ENCODE data around the gene FAM83B.
"Not testable (repeated sequence)": the region's sequence is repeated elsewhere in the genome, so short reads cannot be mapped to it uniquely, and the experiment has no call there.

The FAM83B gene

GRCh38 chr6:54899442-54899841 lies 52.9 kb downstream of the FAM83B start:
- DNase-seq (ENCODE audit: low read depth) = no peak

GRCh38 chr6:54899986-54900385 lies 53.4 kb downstream of the FAM83B start:
- no peak for DNase-seq (ENCODE audit: low read depth)

GRCh38 chr6:54900666-54901065 lies 54.1 kb downstream of the FAM83B start:
- no peak for DNase-seq (ENCODE audit: low read depth)

DNA sequence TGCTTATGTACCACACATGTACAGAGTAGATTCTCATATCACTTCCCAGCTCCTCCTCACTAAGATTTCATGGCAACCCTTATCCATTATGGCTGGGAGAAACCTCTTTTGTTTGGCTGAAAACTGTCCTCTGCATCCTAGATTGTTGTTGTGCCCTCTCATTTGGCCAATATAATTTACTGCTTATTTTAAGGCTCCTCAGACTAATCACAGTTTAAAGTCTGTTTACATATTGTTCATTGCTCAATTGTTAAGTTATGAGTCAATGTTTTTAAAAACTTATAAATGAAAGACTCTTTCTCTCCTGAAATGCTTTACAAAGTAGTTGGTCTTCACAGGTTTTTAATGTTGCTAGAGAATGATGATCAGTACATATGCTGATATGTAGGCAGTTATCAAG lies 57.3 kb downstream of the FAM83B start:
- peak; percentile 6 for DNase-seq (ENCODE audit: low read depth)

DNA sequence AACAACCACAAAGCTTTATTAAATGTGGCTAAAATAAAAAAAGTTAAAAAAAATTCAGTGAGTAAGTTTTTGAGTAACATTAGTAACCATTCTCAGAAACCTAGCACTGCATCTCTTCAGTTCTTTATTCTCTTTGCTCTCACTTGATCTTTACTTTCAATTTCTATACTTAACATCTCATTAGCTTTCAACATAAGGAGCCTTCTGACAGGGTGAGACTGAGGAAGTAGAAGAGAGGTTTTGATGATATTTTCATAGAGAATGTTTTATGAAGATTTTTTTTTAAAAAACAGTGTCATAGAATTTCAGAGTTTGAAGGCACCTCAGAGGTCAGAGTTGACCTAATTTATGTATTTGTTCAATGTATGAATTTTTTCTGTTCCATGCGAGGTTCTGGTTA lies 60.8 kb downstream of the FAM83B start:
- no peak for DNase-seq (ENCODE audit: low read depth)

DNA sequence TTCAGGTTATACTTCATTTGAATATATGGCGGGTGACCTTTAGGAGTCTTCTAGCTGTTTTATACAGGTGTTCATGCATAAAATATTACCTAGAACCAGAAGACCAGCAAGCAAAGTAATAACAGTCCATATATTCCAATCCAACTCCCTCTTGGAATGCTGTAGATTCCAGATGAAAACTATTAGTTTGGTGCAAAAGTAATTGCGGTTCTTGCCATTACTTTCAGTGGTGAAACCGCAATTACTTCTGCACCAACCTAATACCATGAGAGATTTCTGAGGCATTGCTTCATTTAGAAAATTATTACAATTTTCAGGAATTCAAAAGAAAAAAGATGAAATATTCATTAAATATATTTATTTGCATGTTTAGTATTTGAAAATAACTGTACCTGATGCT lies 62.6 kb downstream of the FAM83B start:
- no peak for DNase-seq (ENCODE audit: low read depth)

GRCh38 chr6:54910431-54910884 lies 63.9 kb downstream of the FAM83B start:
- DNase-seq (ENCODE audit: low read depth) = peak; percentile 0

GRCh38 chr6:54910921-54911320 lies 64.3 kb downstream of the FAM83B start:
- peak; percentile 2 for DNase-seq (ENCODE audit: low read depth)

DNA sequence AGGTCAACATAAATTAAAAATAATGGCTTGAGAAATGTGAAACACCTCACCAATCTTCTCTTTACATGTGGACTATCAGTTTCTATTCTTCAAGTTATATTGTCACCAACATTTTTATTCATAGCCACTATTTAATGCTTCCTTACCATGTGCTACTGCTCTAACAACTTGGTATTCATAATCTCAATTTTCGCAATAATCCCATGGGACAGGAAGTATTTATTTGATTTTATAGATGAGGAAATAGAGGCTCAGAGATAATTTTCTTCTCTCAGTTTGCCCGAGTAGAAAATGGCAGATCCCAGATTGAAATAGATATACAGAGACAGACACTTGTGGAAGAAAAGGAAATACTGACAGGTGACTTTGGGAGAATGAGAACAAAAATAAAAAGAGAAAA lies 66.6 kb downstream of the FAM83B start:
- DNase-seq (ENCODE audit: low read depth) = no peak

DNA sequence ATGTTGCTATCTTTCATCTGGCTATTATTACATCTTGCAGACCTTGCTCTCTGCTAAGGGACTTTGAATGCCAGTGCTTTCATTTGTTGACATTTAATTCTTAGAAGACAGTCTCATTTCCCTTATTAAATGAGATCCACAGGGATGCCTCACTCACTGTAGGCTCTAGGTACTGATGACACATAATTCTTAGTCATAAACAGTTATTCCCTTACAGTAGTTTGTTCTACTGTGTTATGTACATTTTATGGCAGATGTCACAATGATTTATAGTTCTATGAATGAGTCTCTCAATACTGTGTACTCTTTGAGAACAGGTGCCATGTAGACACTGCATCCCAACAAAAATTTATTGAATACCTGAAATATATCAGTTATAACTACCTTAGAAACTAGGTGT lies 70.3 kb downstream of the FAM83B start:
- peak; percentile 14 for DNase-seq (ENCODE audit: low read depth)

GRCh38 chr6:54920628-54921027 lies 74.1 kb downstream of the FAM83B start:
- DNase-seq (ENCODE audit: low read depth) = peak; percentile 52

GRCh38 chr6:54921891-54922290 lies 75.3 kb downstream of the FAM83B start:
- no peak for DNase-seq (ENCODE audit: low read depth)

DNA sequence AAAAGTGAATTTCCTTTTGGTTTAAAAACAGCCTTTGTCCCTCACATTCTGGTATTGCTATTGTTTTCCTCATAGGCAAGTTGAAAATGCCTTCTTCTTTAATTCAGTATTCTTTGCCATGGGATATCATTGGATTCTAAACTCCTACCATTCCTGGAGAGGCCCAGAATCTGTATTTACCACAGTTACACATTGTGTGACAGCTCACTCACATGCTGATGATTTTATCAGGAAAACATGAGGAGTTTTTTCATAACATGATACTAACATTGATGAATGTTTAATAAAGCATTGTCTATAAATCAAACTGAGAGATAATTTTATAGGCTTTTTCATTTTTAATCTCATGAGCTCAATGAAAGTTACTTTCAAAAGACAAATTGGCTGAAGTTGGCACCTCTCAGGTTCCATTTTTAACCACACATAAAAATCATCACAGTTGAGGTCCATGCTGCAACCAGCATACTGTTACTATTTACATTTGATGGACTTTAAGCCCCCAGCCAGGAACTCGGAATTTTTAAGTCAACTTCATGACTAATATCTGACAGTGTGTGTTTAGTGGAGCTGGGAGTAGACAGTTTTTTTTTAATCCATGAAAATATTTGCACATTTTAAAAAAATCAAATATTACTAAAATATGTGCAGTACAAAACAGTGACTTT lies 82.8 kb downstream of the FAM83B start:
- no peak for DNase-seq (ENCODE audit: low read depth)

- DNase-seq (ENCODE audit: low read depth) = no peak
Measured at GRCh38 chr6:54932622-54933021, 86.1 kb downstream of the FAM83B start.

DNA sequence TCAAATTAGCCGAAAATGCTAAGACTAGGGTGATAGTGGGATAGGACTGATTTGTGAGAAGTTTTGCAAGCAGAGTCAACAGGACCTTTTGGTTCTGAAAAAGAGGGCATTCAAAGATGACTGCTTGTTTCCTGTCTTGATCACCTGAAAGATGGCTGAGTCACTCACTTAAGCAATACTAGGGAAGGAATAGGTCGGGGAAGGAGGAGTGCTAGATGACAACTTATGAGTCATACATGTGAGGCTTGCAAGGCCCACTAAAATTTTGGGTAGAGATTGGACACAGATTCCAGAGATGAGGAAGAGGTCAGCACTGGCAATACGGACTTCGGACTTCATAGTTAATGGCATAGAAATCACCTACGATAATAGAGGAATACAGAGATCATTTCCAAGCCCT lies 89.2 kb downstream of the FAM83B start:
- DNase-seq (ENCODE audit: low read depth) = peak; percentile 66

- DNase-seq (ENCODE audit: low read depth) = no peak
Measured at GRCh38 chr6:54937371-54937770, 90.8 kb downstream of the FAM83B start.

DNA sequence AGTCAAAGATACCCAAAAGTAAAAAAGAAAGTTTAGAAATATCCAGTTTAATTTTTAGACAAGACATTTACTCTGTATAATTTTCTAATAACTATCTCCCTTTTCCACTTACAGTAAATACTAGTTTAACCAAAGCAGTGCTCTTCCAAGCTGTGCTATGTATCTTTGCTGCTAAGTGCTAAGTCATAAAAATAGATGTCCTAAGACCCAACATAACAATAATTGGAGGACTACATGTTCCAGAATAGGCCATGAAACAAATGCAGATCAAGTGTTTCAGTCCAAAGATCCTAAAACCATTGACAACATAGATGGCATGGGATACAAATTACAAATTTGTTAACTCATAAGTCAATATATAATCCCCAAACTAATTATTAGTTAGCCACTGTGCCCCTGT lies 111.1 kb downstream of the FAM83B start:
- DNase-seq (ENCODE audit: low read depth) = no peak

DNA sequence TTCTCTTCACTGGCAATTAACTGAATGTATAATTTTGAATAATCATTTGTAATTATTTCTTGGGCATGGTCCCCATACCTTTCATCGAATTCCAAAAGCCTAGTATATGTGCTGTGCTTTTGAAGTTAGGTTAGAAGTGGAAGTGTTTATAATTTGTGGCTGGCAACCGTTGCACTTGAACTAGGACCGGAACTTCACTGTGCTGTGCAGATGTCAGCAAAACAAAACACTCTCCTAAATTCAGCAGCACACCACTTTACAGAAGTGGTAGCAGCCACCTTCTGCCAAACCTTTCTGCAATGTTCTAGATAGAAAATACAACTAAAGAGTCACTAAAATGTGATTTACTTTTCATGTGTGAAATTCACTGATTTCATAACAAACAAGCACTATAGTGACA lies 111.9 kb downstream of the FAM83B start:
- no peak for DNase-seq (ENCODE audit: low read depth)

GRCh38 chr6:54959820-54960219 lies 113.2 kb downstream of the FAM83B start:
- DNase-seq (ENCODE audit: low read depth) = no peak

- DNase-seq (ENCODE audit: low read depth) = not testable (repeated sequence)
Measured at GRCh38 chr6:54961372-54961771, 114.8 kb downstream of the FAM83B start.

GRCh38 chr6:54970337-54970736 lies 123.8 kb downstream of the FAM83B start:
- no peak for DNase-seq (ENCODE audit: low read depth)

DNA sequence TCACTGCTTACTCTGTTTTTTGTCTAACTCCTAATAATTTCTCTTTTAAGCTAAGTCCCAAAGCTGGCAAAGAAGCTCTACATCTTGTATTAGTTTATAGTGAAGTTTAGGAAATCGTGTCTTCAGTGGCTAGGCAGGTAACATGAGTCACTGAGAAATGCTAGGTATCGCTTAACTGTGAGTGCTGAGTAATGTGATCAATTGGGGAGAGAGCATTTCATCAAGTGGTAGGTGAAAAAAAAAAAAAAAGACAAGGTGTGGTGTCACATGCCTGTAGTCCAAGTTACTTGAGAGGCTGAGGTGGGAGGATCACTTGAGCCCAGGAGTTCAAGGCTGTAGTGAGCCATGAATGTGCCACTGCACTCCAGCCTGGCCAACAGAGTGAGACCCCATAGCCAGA lies 125.3 kb downstream of the FAM83B start:
- DNase-seq (ENCODE audit: low read depth) = no peak

DNA sequence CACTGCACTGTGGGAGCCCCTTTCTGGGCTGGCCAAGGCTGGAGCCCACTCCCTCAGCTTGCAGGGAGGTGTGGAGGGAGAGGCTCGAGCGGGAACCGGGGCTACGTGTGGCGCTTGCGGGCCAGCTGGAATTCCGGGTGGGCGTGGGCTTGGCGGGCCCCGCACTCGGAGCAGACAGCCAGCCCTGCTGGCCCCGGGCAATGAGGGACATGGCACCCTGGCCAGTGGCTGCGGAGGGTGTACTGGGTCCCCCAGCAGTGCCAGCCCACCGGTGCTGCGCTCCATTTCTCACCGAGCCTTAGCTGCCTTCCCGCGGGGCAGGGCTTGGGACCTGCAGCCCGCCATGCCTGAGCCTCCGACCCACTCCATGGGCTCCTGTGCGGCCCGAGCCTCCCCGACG lies 132.6 kb downstream of the FAM83B start:
- not testable (repeated sequence) for DNase-seq (ENCODE audit: low read depth)

GRCh38 chr6:54980511-54981275 lies 134.1 kb downstream of the FAM83B start:
- DNase-seq (ENCODE audit: low read depth) = peak; percentile 53

All from iris pigment epithelial cell (primary cell).